ENCODE measurements around the gene IL15. TPM values are rescaled to one million over a fixed set of nuclear protein-coding genes. Genes with fewer than 3 reads are reported as not detected.

IL15 gene
- total and polyA plus RNA-seq, 2 of the 8 experiments (the other 6 are each of a cell fraction or from before 2014, with no cell fraction given): 0.30 to 0.61 TPM

DNA sequence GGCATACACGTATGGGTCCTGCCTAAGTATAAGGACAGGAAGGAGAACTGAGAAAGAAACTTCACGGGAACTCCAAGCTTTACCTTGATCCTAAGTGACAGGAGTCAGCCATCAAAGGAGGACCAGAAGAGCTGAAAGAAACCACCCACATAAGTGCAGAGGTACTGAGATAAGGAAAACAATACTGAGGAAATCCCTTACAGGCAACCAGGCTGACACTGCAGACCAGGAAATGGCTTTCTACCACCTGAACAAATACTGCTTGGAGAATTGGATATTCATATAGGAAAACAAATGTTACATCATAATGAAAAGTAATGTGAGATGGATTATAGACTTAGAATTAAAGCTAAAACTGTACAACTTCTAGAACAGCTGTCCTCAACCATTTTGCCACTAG, 127.0 kb downstream of the IL15 start:
- TF ChIP-seq CHD1 (IDR thresholded peaks at IDR 0.05; ENCODE audit: low read depth, low read length): no peak
- no peak for TF ChIP-seq ZNF274 (IDR thresholded peaks at IDR 0.05; ENCODE audit: borderline replicate concordance, extremely low read depth, low read length)
- no peak for TF ChIP-seq BACH1 (IDR thresholded peaks at IDR 0.05; ENCODE audit: low read length)
- TF ChIP-seq JUN (IDR thresholded peaks at IDR 0.05; ENCODE audit: low read depth, low read length): no peak
- TF ChIP-seq FOSL1 (IDR thresholded peaks at IDR 0.05; ENCODE audit: insufficient read depth, low read depth, low read length): no peak
- TF ChIP-seq SP4 (IDR thresholded peaks at IDR 0.05; ENCODE audit: low read length): no peak
- no peak for TF ChIP-seq YY1 (IDR thresholded peaks at IDR 0.05; ENCODE audit: low read depth, low read length)
- no peak for TF ChIP-seq BRCA1 (IDR thresholded peaks at IDR 0.05; ENCODE audit: low read depth, low read length)
- no peak for TF ChIP-seq CREB1 (IDR thresholded peaks at IDR 0.05)
- TF ChIP-seq NRF1 (IDR thresholded peaks at IDR 0.05; ENCODE audit: low read depth, low read length): no peak
- TF ChIP-seq SIRT6 (IDR thresholded peaks at IDR 0.05; ENCODE audit: low read length): no peak
- no peak for TF ChIP-seq SP1 (IDR thresholded peaks at IDR 0.05; ENCODE audit: low read depth, low read length)
- Histone ChIP-seq H3K79me2 (ENCODE audit: control insufficient read depth in 1 of 2, insufficient read depth in 2 of 2, low read length in 2 of 2) (no peaks in the 10 kb centered on the region), H3K56ac (replicated peaks; ENCODE audit: insufficient read length, low read depth, low read length) (no peak overlapping the region), H3K27ac (ENCODE audit: low read depth, low read length) (no peak overlapping the region), H2AFZ (ENCODE audit: low read length) (no peak overlapping the region), H4K91ac (replicated peaks; ENCODE audit: insufficient read length, low read length) (no peak overlapping the region), H3K23ac (ENCODE audit: insufficient read length) (no peak overlapping the region), H3K27me3 (replicated peaks in 1 of 4; ENCODE audit: control insufficient read depth in 3 of 4, extremely low read depth in 1 of 4, insufficient read depth in 3 of 4, low read length in 3 of 4) (no peaks in the 10 kb centered on the region), H2AK5ac (ENCODE audit: low read depth, low read length) (no peak overlapping the region), H3K79me1 (ENCODE audit: low read depth, low read length) (no peaks in the 10 kb centered on the region), H4K20me1 (replicated peaks in 1 of 2; ENCODE audit: control insufficient read depth in 1 of 2, insufficient read depth in 2 of 2, low read length in 2 of 2) (no peaks in the 10 kb centered on the region), H2BK20ac (ENCODE audit: low read length) (no peak overlapping the region), H3K23me2 (ENCODE audit: low read depth, low read length) (no peaks in the 10 kb centered on the region), H3K4ac (replicated peaks; ENCODE audit: insufficient read length, low read depth, low read length) (no peak overlapping the region), H2BK120ac (replicated peaks; ENCODE audit: low read depth, low read length) (no peak overlapping the region), H3K18ac (ENCODE audit: extremely low read depth, low read length) (no peak overlapping the region), H3K4me3 (ENCODE audit: extremely low read depth in 1 of 4, insufficient read depth in 2 of 4, low read depth in 3 of 4, low read length in 4 of 4) (no peak overlapping the region), H2BK5ac (ENCODE audit: low read depth, low read length) (no peak overlapping the region), H3K4me1 (replicated peaks in 1 of 4; ENCODE audit: control insufficient read depth in 3 of 4, insufficient read depth in 4 of 4, low read length in 3 of 4) (no peaks in the 10 kb centered on the region), H3K14ac (ENCODE audit: insufficient read length) (no peak overlapping the region), H3K4me2 (ENCODE audit: insufficient read depth in 1 of 2, low read depth in 2 of 2, low read length in 2 of 2) (no peak overlapping the region), H3K36me3 (ENCODE audit: control insufficient read depth in 2 of 4, insufficient read depth in 4 of 4, low read length in 3 of 4) (no peaks in the 10 kb centered on the region), H3K9ac (replicated peaks in 1 of 4; ENCODE audit: extremely low read depth in 1 of 4, low read depth in 3 of 4, low read length in 3 of 4) (no peak overlapping the region), H4K8ac (ENCODE audit: extremely low read depth, insufficient read depth, low read length) (no peak overlapping the region), H3K9me3 (ENCODE audit: insufficient read depth in 2 of 2, low read depth in 1 of 2, low read length in 1 of 2) (no peaks in the 10 kb centered on the region; a peak in 1 of 4 replicates), H4K5ac (ENCODE audit: insufficient read length, low read depth, low read length) (no peak overlapping the region), H2BK15ac (ENCODE audit: low read length) (no peak overlapping the region), H2BK12ac (ENCODE audit: low read depth, low read length) (no peak overlapping the region)
- WGBS, 2 experiments (ENCODE audit: extremely low coverage in 1 of 2, insufficient coverage in 1 of 2, insufficient read length in 1 of 2, insufficient replicate concordance in 2 of 2, low coverage in 1 of 2, low lambda C conversion rate in 2 of 2, missing lambda C conversion rate in 1 of 2): 89% methylated on average over 2 of the region's 2 CpGs; no CpG with 5 or more reads in 1 of the 2 experiments
- CTCF ChIA-PET (ENCODE audit: partially characterized antibody): no interaction called here
- FAIRE-seq (no peak), DNase-seq (ENCODE audit: low read depth in 1 of 2, low spot score in 2 of 2) (no peak)
- POLR2A ChIA-PET (ENCODE audit: partially characterized antibody): no interaction called here

Data from H1 (cell line).